Activated T-cell treated with anti-CD3 and anti-CD28 coated beads for 48 hours (primary cell): Measurements from ENCODE around the gene APOL1.

Experiments used
- DNase-seq: peaks from one replicate; pipeline ENCODE4 v3.0.0-alpha.2; 2020; ENCODE audit warnings: low read depth

APOL1 gene

GRCh38 chr22:36311386-36312085, 58.6 kb downstream of the APOL1 start:
- DNase-seq: no peak

GRCh38 chr22:36315325-36315724, 62.4 kb downstream of the APOL1 start:
- no peak for DNase-seq

- DNase-seq: no peak
Observed at GRCh38 chr22:36316419-36316818, 63.5 kb downstream of the APOL1 start.
